GM18519 (cell line): Measurements from ENCODE around the gene IRF2BPL.

Experiments used
- ATAC-seq: cut with Tn5 transposase; IDR thresholded peaks from one replicate; pipeline ENCODE4 v1.9.1; 2021; ENCODE audit warnings: mild to moderate bottlenecking, moderate library complexity; ENCODE audit not compliant: unreplicated experiment, low FRiP score

The IRF2BPL gene

GRCh38 chr14:76995279-76996035 is 33.1 kb downstream of the IRF2BPL start:
- ATAC-seq, result no peak

DNA sequence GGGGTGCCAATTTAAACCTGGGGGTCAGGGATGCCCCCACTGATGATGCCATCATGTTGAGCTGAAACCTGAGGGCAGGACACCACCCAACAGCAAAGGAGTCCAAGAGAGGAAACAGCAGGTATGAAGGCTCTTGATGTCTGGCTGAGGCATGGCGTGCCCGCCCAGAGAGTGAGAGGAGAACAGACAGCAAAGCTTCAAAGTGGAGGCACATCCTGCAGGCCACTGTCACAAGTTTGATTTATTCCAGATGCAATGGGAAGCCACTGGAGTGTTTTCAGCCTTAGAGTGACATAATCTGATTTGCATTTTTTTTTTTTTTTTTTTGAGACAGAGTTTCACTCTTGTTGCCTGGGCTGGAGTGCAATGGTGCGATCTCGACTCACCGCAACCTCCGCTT is 34.8 kb downstream of the IRF2BPL start:
- ATAC-seq, result no peak

DNA sequence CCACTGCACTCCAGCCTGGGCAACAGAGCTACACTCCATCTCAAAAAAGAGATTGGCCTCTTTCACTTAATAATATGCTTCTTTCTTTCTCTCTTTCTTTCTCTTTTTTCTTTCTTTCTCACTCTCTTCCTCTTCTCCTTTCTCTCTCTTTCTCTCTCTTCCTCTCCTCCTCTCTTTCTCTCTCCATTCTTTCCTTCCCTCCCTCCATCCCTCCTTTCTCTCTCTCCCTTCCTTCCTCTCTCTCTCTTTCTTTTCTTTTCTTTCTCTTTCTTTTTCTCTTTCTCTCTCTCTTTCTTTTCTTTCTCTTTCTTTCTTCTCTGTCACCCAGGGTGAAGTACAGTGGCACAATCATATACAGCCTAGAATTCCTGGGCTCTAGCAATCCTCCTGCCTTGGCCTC is 38.4 kb downstream of the IRF2BPL start:
- no peak for ATAC-seq

DNA sequence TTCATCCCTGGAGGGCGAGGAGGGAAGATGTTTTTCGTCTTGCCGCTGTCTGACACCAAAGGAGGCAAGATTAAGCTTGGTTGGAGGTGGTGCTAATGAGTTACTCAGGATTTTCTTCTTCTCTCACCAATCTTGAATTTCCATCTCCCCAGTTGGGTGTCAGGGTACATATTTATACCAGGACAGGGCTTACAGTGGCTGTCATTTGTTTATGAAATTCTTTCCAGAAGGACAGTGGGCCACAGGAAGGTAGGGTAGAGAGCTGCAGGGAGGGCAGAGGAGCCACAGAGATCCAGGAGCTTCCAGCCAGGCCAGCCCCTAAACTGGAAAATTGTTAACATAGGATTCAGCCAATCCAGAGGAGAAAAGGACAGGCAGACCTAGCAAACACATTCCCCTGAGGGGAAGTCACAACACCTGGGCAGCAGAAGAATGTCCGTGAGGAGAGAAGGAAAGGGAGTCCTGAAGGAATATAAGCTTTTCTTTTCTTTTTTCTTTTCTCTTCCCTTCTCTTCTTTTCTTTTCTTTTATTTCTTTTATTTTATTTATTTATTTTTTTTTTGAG is 40.5 kb downstream of the IRF2BPL start:
- ATAC-seq, result no peak

- ATAC-seq, result no peak
Measured at GRCh38 chr14:76986231-76986565, 42.3 kb downstream of the IRF2BPL start.

DNA sequence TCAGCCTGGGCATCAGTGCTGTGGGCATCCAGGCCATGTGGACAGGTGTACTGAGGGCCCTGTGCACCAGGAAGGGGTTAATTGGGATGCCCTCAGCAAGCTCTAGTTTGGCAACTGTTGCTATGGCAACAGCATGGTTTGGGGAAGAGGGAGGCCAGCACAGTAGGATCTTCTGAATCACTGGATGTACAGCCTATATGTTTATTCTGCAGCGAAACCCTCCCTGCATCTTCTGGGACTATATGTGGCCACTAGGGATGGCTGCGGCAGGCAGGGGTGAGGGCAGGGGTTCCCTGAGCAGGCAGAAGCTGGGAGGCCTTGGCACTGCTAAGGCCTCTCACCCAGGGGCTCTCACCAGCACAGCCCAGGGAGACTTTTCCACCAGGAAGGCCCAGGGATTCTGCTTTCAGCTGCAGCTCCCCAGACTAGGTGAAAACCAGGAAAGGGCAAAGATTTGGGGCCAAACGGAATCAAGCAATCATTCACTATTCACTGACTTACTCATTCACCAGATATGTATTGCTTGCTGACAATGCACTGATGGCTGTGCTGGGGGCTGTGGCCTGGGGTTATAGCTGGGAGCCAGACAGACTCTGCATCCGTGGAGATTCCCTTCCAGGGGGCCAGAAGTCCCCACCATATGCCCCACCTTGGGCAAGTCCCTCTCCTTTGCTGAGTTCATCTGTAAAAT is 42.8 kb downstream of the IRF2BPL start:
- ATAC-seq, result no peak

- no peak for ATAC-seq
Measured at GRCh38 chr14:76984787-76985375, 43.6 kb downstream of the IRF2BPL start.

DNA sequence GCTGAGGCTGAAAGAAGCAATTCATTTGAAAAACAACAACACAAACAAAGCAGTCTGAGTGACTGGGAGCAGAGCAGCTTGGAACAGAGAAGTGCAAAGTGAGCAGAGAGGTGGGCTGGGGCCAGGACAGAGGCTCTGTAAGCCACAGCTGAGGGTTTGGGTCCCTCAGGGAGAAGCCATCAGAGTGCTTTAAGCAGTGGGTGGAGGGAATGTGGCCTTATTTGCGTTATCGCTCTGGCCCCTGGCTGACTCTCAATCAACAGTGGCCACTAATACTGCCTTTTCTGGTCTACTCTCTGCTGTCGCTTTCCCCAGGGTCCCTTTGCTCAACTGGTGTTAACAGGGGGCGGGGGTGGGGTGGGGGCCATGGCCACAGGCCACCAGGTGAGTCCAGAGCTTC is 44.2 kb downstream of the IRF2BPL start:
- no peak for ATAC-seq

DNA sequence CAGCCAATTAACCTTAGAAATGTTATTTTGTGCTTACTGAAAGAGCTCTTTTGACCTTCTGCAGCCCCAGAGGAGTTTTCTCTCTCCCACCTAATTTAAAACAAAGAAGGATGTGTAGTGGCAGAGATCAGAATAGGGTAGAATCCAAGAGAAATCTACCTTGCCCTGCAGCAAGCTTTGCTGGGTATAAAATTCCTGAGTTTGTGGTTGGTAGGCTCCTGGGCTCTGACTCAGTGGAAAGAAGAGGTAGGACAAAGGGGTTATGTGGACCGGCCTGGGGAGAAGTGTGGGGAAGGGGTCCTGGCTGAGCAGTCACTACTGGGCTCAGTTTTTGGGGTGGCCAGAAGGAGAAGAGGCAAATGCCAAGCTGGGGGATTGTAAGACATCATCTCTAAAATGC is 46.8 kb downstream of the IRF2BPL start:
- ATAC-seq, result no peak

DNA sequence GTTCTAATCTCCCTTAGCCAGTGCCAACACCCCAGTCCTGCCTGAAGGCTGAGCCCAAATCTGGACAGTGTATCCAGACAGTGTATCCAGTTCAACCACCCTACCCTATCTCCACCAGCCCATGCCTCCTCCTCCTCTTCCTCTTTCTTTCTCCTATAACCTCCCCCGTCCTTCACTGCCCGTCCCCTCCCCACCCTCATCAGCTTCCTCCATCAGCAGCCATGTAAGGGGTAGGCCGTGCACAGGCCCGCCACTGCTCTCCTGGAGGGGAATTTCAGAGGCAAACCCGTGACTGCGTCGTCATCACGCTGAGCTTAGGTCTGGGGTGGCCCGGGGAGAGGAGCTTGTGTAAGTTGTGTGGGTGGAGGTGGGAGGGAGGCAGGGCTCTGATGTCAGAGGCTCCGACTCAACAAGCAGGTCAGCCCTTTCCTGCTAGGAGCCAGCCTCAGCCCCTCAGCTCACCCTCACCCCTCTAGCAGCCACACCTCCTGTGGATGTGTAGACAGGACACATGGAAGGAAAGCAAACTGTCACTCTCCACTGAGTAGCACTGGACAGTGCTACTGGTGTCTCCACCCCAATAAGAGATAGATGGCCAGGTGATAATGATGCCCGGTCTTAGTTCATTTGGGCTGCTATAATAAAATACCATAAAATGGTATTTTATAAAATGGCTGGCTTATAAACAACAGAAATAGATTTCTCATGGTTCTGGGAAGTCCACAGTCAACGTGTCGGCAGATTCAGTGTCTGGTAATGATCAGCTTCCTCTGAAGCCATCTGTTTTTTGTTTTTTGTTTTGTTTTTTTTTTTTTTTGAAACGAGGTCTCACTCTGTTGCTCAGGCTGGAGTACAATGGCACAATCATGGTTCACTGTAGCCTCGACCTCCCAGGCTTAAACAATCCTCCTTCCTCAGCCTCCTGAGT is 50.5 kb downstream of the IRF2BPL start:
- peak; percentile 72 for ATAC-seq

- no peak for ATAC-seq
Measured at GRCh38 chr14:76976240-76977005, 52.1 kb downstream of the IRF2BPL start.

DNA sequence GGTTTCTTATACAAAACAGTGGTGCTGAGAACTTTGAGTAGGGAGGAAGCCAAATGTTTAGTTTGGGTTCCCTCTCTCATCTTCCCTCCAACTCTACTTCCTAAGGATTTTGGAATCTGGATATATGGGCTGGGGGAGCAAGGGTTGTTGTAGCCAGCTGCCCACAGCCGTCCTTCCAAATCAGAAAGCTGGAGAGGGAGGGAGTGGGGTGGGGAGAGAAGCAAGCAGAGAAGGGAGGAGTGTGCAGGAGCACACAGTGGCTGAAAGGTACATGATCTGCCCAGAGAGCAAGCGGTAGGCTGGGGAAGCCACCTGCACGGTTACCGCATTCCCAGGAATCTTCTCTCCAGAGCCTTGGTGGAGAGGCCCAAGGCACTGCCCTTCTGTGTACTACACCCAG is 52.7 kb downstream of the IRF2BPL start:
- ATAC-seq, result no peak

GRCh38 chr14:76975051-76975450 is 53.5 kb downstream of the IRF2BPL start:
- ATAC-seq, result no peak
